HCT116 (cell line): ENCODE measurements around the gene IL31. TPM values are rescaled to one million over a fixed set of nuclear protein-coding genes. Genes with fewer than 3 reads are reported as not detected.

ENCODE experiments used
- ATAC-seq: fragments of 200-7000 bp; cut with Tn5 transposase; 2 replicates; pipeline ENCODE4 v1.9.1; 2020; ENCODE audit warnings: mild to moderate bottlenecking, moderate library complexity
- BruUV-seq: library from RNA; stranded (reverse); fragments of 400-500 nt; replicated peaks from 2 replicates; lab custom pipeline; 2021; lab: Mats Ljungman, UMichigan
- CTCF ChIA-PET: fragments of 300-600 bp; sonication (Branson Sonifier 250); formaldehyde crosslinking; loops from one replicate; lab custom pipeline; 2021; ENCODE audit warnings: antibody characterized with exemption; lab: Charles Lee
- POLR2A ChIA-PET: fragments of 300-600, 350-600 bp; sonication (Branson Sonifier 250); formaldehyde crosslinking; loops from one replicate; lab custom pipeline; 2021; ENCODE audit warnings: antibody characterized with exemption; lab: Charles Lee
- RAD21 ChIA-PET, 2 experiments: fragments of 300-600 bp; sonication (Branson Sonifier 250); formaldehyde crosslinking; loops; one replicate each; lab custom pipeline; 2023; ENCODE audit warnings: low total read pairs in 2 of 2; ENCODE audit not compliant: uncharacterized antibody in 2 of 2, unreplicated experiment in 2 of 2, low non-redundant PET in 1 of 2; lab: Charles Lee
- DNase-seq: peaks from one replicate; pipeline ENCODE4 v3.0.0-alpha.2; 2010; ENCODE audit warnings: low read depth, low spot score
- H2AFZ ChIP-seq: fragments of 200-600 bp; shearing (Covaris generic), sonication (generic); 2 replicates; pipeline ENCODE4 v1.6.1; 2017; ENCODE audit warnings: low read depth, mixed run types, mixed read lengths, antibody characterized with exemption, low read length; ENCODE audit not compliant: poor library complexity, severe bottlenecking
- H3K27ac ChIP-seq: 2 replicates; pipeline ENCODE4 v1.5.1; 2012; ENCODE audit warnings: low read depth, low read length
- H3K27me3 ChIP-seq: fragments of 200-600 bp; sonication (generic); 2 replicates; pipeline ENCODE4 v1.6.1; 2016; ENCODE audit warnings: mixed run types, low read length, mixed read lengths; ENCODE audit not compliant: insufficient read depth
- H3K36me3 ChIP-seq, 2 experiments: fragments of 200-500 bp in 1 of 2; fragments of 200-600 bp in 1 of 2; sonication (Bioruptor generic) in 1 of 2; sonication (generic) in 1 of 2; 2 replicates each; pipeline versions ENCODE4 v1.5.1 to v1.6.1; 2014 to 2016; ENCODE audit warnings: low read length in 2 of 2, inconsistent platforms in 1 of 2, mixed read lengths in 1 of 2, mixed run types in 1 of 2; ENCODE audit not compliant: insufficient read depth in 2 of 2, control insufficient read depth in 1 of 2
- H3K4me1 ChIP-seq, 2 experiments: fragments of 200-600 bp in 1 of 2; sonication (generic) in 1 of 2; 2 replicates each; pipeline versions ENCODE4 v1.5.1 to v1.6.1; 2012 to 2017; ENCODE audit warnings: low read length in 2 of 2, inconsistent platforms in 1 of 2, mild to moderate bottlenecking in 1 of 2, mixed read lengths in 1 of 2, mixed run types in 1 of 2, moderate library complexity in 1 of 2; ENCODE audit not compliant: insufficient read depth in 2 of 2, control insufficient read depth in 1 of 2
- H3K4me2 ChIP-seq: fragments of 200-600 bp; sonication (generic); 2 replicates; pipeline ENCODE4 v1.6.1; 2017; ENCODE audit warnings: mixed run types, low read length, mixed read lengths
- H3K4me3 ChIP-seq, 2 experiments: fragments of 200-600 bp in 1 of 2; sonication (generic) in 1 of 2; replicated peaks in 1 of 2; 2 replicates each; pipeline ENCODE4 v1.5.1; 2011 to 2016; ENCODE audit warnings: low read length in 2 of 2, control low read depth in 1 of 2, low read depth in 1 of 2, mild to moderate bottlenecking in 1 of 2, mixed read lengths in 1 of 2, mixed run types in 1 of 2
- H3K79me2 ChIP-seq: fragments of 200-600 bp; sonication (generic); 2 replicates; pipeline ENCODE4 v1.6.1; 2017; ENCODE audit warnings: mild to moderate bottlenecking, mixed run types, low read length, moderate library complexity, mixed read lengths; ENCODE audit not compliant: insufficient read depth
- H3K9ac ChIP-seq: fragments of 200-600 bp; sonication (generic); 2 replicates; pipeline ENCODE4 v1.6.1; 2016; ENCODE audit warnings: low read length, mixed read lengths
- H3K9me2 ChIP-seq: fragments of 200-600 bp; sonication (generic), shearing (Covaris generic); 2 replicates; pipeline ENCODE4 v1.6.1; 2017; ENCODE audit warnings: mixed run types, mild to moderate bottlenecking, moderate library complexity; ENCODE audit not compliant: insufficient read depth
- H3K9me3 ChIP-seq, 2 experiments: fragments of 200-500 bp in 1 of 2; fragments of 200-600 bp in 1 of 2; sonication (Bioruptor generic) in 1 of 2; sonication (generic) in 1 of 2; 2 replicates each; pipeline ENCODE4 v1.6.1; 2014 to 2017; ENCODE audit warnings: low read length in 2 of 2, mixed read lengths in 2 of 2, inconsistent platforms in 1 of 2, low read depth in 1 of 2, mild to moderate bottlenecking in 1 of 2, mixed run types in 1 of 2, moderate library complexity in 1 of 2; ENCODE audit not compliant: control insufficient read depth in 1 of 2, insufficient read depth in 1 of 2
- H4K20me1 ChIP-seq: fragments of 200-600 bp; sonication (generic), shearing (Covaris generic); 2 replicates; pipeline ENCODE4 v1.6.1; 2017; ENCODE audit warnings: mixed run types, mild to moderate bottlenecking, moderate library complexity; ENCODE audit not compliant: insufficient read depth
- CEBPB ChIP-seq: IDR thresholded peaks from 2 replicates; pipeline ENCODE4 v1.6.1; 2012; ENCODE audit warnings: low read depth
- JUND ChIP-seq: IDR thresholded peaks from 2 replicates; pipeline ENCODE4 v1.6.1; 2012
- ZFX ChIP-seq: fragments of 450-650 bp; IDR thresholded peaks from 2 replicates; pipeline ENCODE4 v1.6.1; 2017
- intact Hi-C: fragments of 100-400 bp; cut with micrococcal nuclease; formaldehyde crosslinking; loops from 2 replicates; pipeline ENCODE4 v1.10.0; 2022
- total RNA-seq: library from RNA; stranded (reverse); gene quantifications from one replicate; pipeline ENCODE4 v1.2.1, GENCODE V29; 2021; ENCODE audit not compliant: unreplicated experiment
- TF ChIP-seq, protein P1 (sequence below), 3 experiments: fragments of 200-600 bp in 1 of 3; sonication (generic) in 1 of 3; IDR thresholded peaks in 2 of 3; conservative IDR thresholded peaks in 1 of 3; 2 replicates each; pipeline ENCODE4 v1.5.1; 2012 to 2017; ENCODE audit warnings: low read depth in 2 of 3, low read length in 2 of 3, antibody characterized with exemption in 1 of 3, borderline replicate concordance in 1 of 3, control low read depth in 1 of 3, mild to moderate bottlenecking in 1 of 3, mixed read lengths in 1 of 3, mixed run types in 1 of 3, moderate library complexity in 1 of 3; ENCODE audit not compliant: insufficient read depth in 1 of 3

Gene IL31
- total RNA-seq, 1 experiment from 2014 or later: not detected

DNA sequence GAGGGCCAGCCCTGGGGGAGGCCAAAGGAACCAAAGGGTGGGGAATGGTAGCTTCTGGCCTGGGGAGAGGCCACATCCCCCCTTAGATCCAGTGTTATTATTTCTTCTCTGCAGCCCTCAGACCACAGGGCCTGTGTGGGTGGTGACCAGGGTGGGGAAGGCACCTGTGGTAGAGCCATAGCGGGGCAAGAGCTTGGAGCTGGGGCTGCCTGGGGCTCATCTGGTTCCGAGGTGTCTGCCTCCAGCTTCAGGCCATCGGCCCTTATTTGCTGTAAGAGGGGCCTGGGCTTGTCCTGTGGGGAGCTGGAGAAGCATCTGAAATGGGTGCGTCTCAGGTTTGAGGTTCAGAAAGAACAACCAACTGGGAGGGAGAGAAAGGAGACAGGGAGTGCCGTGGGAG lies 27.4 kb upstream of the IL31 start:
- DNase-seq: no peak
- no peaks in the 10 kb centered on the region for H3K27me3 ChIP-seq
- RAD21 ChIA-PET: no interaction called here
- H3K9me3 ChIP-seq: no peaks in the 10 kb centered on the region
- no TSS peak for BruUV-seq
- ATAC-seq: no peak
- no peak overlapping the region for H2AFZ ChIP-seq
- TF ChIP-seq CEBPB (no peak), JUND (no peak)
- H3K4me3 ChIP-seq: no peak overlapping the region
- H3K9me2 ChIP-seq: no peaks in the 10 kb centered on the region
- H3K9ac ChIP-seq: no peak overlapping the region
- H3K4me1 ChIP-seq: peaks cover 2 to 31% of the 10 kb centered on the region in 2 experiments; a peak in 3 of 4 replicates
- H3K4me2 ChIP-seq: no peak overlapping the region
- CTCF ChIA-PET: no interaction called here
- POLR2A ChIA-PET: no interaction called here
- intact Hi-C loops: no loop called here
- H4K20me1 ChIP-seq: no peaks in the 10 kb centered on the region
- no peak overlapping the region for H3K27ac ChIP-seq
- H3K79me2 ChIP-seq: no peaks in the 10 kb centered on the region; the same call in 1 of the 2 replicates
- H3K36me3 ChIP-seq: no peaks in the 10 kb centered on the region

DNA sequence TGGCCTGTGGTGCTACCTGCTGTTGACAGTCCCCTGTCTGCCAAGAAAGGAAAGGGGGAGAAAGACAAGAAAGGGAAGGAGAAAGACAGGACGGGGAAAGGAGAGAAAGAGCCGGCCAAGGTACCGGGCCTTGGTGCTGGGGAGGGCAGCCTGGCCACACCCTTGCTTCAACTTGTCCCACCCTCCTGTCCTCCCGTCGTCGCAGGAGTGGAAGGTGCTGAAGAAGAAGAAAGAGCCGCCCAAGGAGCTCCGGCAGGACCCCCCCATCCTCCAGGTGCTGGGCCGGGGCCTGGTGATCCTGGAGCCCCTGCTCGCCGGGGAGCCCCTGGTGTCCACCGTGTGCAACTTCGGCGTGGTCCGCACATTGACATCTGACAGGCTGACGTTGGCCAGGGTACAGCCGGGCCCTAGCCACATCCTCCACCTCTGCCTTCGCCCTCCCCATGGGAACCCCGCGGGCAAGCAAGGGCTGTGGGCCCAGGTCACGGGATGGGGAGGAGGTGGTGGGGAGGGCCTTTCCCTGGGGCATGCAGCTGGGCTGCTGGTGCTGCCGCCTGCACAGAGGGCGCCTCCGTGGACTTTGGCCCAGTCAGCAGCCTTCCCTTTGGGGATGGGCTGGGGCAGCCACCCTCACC lies 26.6 kb upstream of the IL31 start:
- DNase-seq: no peak
- no peak overlapping the region for H3K27ac ChIP-seq
- ChIA-PET CTCF (no interaction called here), POLR2A (no interaction called here), RAD21 (no interaction called here)
- no peak overlapping the region for H3K9ac ChIP-seq
- no peaks in the 10 kb centered on the region for H3K36me3 ChIP-seq
- no peaks in the 10 kb centered on the region for H3K27me3 ChIP-seq
- no peaks in the 10 kb centered on the region for H3K9me2 ChIP-seq
- peaks cover 0 to 4% of the 10 kb centered on the region in 2 experiments; a peak in 2 of 4 replicates for H3K9me3 ChIP-seq
- ATAC-seq: no peak
- BruUV-seq: no TSS peak
- H3K4me1 ChIP-seq: peaks cover 2 to 30% of the 10 kb centered on the region in 2 experiments; a peak in 3 of 4 replicates
- H3K79me2 ChIP-seq: no peaks in the 10 kb centered on the region
- TF ChIP-seq, protein P1, sequence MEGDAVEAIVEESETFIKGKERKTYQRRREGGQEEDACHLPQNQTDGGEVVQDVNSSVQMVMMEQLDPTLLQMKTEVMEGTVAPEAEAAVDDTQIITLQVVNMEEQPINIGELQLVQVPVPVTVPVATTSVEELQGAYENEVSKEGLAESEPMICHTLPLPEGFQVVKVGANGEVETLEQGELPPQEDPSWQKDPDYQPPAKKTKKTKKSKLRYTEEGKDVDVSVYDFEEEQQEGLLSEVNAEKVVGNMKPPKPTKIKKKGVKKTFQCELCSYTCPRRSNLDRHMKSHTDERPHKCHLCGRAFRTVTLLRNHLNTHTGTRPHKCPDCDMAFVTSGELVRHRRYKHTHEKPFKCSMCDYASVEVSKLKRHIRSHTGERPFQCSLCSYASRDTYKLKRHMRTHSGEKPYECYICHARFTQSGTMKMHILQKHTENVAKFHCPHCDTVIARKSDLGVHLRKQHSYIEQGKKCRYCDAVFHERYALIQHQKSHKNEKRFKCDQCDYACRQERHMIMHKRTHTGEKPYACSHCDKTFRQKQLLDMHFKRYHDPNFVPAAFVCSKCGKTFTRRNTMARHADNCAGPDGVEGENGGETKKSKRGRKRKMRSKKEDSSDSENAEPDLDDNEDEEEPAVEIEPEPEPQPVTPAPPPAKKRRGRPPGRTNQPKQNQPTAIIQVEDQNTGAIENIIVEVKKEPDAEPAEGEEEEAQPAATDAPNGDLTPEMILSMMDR (IDR thresholded peaks at IDR 0.05 in 2 of 3, conservative IDR thresholded peaks at IDR 0.05 in 1 of 3; ENCODE audit: borderline replicate concordance in 1 of 3, insufficient read depth in 1 of 3, low read depth in 2 of 3, low read length in 2 of 3): peak in 2 of 3 experiments; percentile 13 to 33; a peak in 2 of 6 replicates
- TF ChIP-seq ZFX: no peak
- no peak overlapping the region for H3K4me3 ChIP-seq
- no peak overlapping the region for H2AFZ ChIP-seq
- no peak overlapping the region for H3K4me2 ChIP-seq
- H4K20me1 ChIP-seq: no peaks in the 10 kb centered on the region
- intact Hi-C loops: no loop called here
